ENCODE measurements around the gene POLG. TPM values are rescaled to one million over a fixed set of nuclear protein-coding genes. Genes with fewer than 3 reads are reported as not detected.

Gene POLG
- total and polyA plus RNA-seq, 2 of the 13 experiments (the other 11 are each of a cell fraction or from before 2014, with no cell fraction given): 26.6 to 35.5 TPM

DNA sequence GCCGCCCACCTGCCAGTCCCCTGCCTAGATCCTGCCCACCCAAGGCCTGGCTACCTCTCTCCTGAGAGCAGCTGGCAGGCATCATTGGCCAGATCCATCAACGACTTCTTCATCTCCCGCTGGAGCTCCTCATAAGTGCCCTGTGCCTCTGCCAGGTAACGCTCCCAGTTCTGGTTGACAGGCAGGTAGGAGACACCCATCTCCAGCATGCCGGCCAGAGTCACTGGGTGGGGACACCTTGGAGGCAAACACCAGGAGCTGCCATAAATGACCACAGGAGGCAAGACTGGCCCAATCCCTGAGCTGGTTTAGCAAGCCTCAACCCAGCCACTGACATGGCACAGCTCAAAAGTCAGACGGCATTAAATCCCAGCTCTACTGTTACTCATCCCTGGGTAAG is 7.5 kb downstream of the POLG start:
- Histone ChIP-seq H2AFZ (ENCODE audit: low read length) (no peak overlapping the region), H3K79me2 (ENCODE audit: insufficient read depth, low read length) (peaks cover 10% of the 10 kb centered on the region), H4K20me1 (ENCODE audit: insufficient read depth, low read length) (peaks cover 7% of the 10 kb centered on the region; the same call in 1 of the 2 replicates), H3K36me3 (replicated peaks in 1 of 2; ENCODE audit: control insufficient read depth in 1 of 2, insufficient read depth in 2 of 2, low read length in 2 of 2) (peaks cover 60 to 98% of the 10 kb centered on the region in 2 experiments), H3K9me3 (ENCODE audit: low read length) (no peaks in the 10 kb centered on the region), H3K27ac (ENCODE audit: extremely low read length, insufficient read depth, low read length) (no peak overlapping the region), H3K4me3 (replicated peaks in 1 of 3; ENCODE audit: insufficient read depth in 1 of 3, low read depth in 2 of 3, low read length in 3 of 3) (no peak overlapping the region), H3K27me3 (ENCODE audit: control insufficient read depth in 1 of 2, insufficient read depth in 2 of 2, low read length in 2 of 2) (no peaks in the 10 kb centered on the region; a peak in 1 of 5 replicates), H3K4me2 (ENCODE audit: low read depth, low read length) (no peak overlapping the region), H3K4me1 (ENCODE audit: insufficient read depth, low read length) (peaks cover 23% of the 10 kb centered on the region), H3K9ac (ENCODE audit: insufficient read depth, low read depth, low read length) (no peak overlapping the region)
- POLR2A ChIA-PET: no interaction called here
- in situ Hi-C loops (cut with HindIII; ENCODE audit: extremely low pct_ligation_motif_present, low pct_unique_long_range_greater_than_20kb) (no loop called here), intact Hi-C loops (cut with micrococcal nuclease; ENCODE audit: unreplicated experiment) (no loop called here)
- 97% methylated on average over 4 of the region's 6 CpGs for WGBS (ENCODE audit: low lambda C conversion rate)
- no TSS peak for BruUV-seq (replicated peaks)
- TF ChIP-seq STAG1 (CRISPR knock-in tag; IDR thresholded peaks at IDR 0.05): no peak
- TF ChIP-seq ZNF3 (CRISPR knock-in tag; IDR thresholded peaks at IDR 0.05): no peak
- TF ChIP-seq, protein P1, sequence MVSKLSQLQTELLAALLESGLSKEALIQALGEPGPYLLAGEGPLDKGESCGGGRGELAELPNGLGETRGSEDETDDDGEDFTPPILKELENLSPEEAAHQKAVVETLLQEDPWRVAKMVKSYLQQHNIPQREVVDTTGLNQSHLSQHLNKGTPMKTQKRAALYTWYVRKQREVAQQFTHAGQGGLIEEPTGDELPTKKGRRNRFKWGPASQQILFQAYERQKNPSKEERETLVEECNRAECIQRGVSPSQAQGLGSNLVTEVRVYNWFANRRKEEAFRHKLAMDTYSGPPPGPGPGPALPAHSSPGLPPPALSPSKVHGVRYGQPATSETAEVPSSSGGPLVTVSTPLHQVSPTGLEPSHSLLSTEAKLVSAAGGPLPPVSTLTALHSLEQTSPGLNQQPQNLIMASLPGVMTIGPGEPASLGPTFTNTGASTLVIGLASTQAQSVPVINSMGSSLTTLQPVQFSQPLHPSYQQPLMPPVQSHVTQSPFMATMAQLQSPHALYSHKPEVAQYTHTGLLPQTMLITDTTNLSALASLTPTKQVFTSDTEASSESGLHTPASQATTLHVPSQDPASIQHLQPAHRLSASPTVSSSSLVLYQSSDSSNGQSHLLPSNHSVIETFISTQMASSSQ (IDR thresholded peaks at IDR 0.05; ENCODE audit: low read depth): no peak
- TF ChIP-seq, protein P1 (CRISPR knock-in tag; IDR thresholded peaks at IDR 0.05; ENCODE audit: borderline replicate concordance): no peak
- DNase-seq (ENCODE audit: low spot score) (no peak), ATAC-seq (no peak), FAIRE-seq (no peak)
- CTCF ChIA-PET (ENCODE audit: low intra/inter-chr PET ratio, low total read pairs): no interaction called here

DNA sequence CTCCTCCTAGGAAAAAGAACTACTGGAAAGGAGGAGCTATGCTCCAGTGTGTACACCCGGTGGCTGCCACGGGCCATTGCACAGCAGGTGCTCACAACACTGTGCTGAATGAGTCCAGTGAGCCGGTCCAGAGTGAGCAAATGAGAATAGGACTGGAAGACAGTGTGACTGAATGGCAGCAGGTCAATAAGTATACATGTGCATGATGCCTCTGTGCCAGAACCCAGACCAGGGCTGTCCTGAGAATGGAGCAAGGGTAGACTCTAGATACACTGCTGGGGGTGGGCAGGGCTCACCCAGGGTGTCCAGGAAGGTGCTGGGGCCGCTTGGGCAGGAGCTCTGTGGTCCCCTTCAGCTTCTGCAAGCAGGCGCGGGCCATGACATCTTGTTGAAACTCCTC is 8.3 kb downstream of the POLG start:
- FAIRE-seq: no peak
- intact Hi-C loops (cut with micrococcal nuclease; ENCODE audit: unreplicated experiment) (no loop called here), in situ Hi-C loops (cut with HindIII; ENCODE audit: extremely low pct_ligation_motif_present, low pct_unique_long_range_greater_than_20kb) (no loop called here)
- H2AFZ ChIP-seq (ENCODE audit: low read length): no peak overlapping the region
- H3K4me1 ChIP-seq (ENCODE audit: insufficient read depth, low read length): peaks cover 23% of the 10 kb centered on the region
- no peak for DNase-seq (ENCODE audit: low spot score)
- H3K27me3 ChIP-seq (ENCODE audit: control insufficient read depth in 1 of 2, insufficient read depth in 2 of 2, low read length in 2 of 2): no peaks in the 10 kb centered on the region; a peak in 1 of 5 replicates
- H3K9me3 ChIP-seq (ENCODE audit: low read length): no peaks in the 10 kb centered on the region
- H3K36me3 ChIP-seq (replicated peaks in 1 of 2; ENCODE audit: control insufficient read depth in 1 of 2, insufficient read depth in 2 of 2, low read length in 2 of 2): peaks cover 56 to 95% of the 10 kb centered on the region in 2 experiments
- no peak overlapping the region for H3K9ac ChIP-seq (ENCODE audit: insufficient read depth, low read depth, low read length)
- peaks cover 2% of the 10 kb centered on the region for H3K79me2 ChIP-seq (ENCODE audit: insufficient read depth, low read length)
- CTCF ChIA-PET (ENCODE audit: low intra/inter-chr PET ratio, low total read pairs): no interaction called here
- 83% methylated on average over 4 of the region's 6 CpGs for WGBS (ENCODE audit: low lambda C conversion rate)
- no peak overlapping the region for H3K4me2 ChIP-seq (ENCODE audit: low read depth, low read length)
- ATAC-seq: peak; percentile 25
- no TSS peak for BruUV-seq (replicated peaks)
- no peak overlapping the region for H3K4me3 ChIP-seq (replicated peaks in 1 of 3; ENCODE audit: insufficient read depth in 1 of 3, low read depth in 2 of 3, low read length in 3 of 3)
- H3K27ac ChIP-seq (ENCODE audit: extremely low read length, insufficient read depth, low read length): no peak overlapping the region
- peaks cover 4% of the 10 kb centered on the region; the same call in 1 of the 2 replicates for H4K20me1 ChIP-seq (ENCODE audit: insufficient read depth, low read length)
- POLR2A ChIA-PET: interaction anchor here (1.0 kb wide), 1 partner anchor 9 kb away, joined by 4 read pairs; the partner anchor contains the start of gene POLG
- no peak for TF ChIP-seq MTA3 (CRISPR knock-in tag; IDR thresholded peaks at IDR 0.05)
- TF ChIP-seq ZSCAN12 (CRISPR knock-in tag; IDR thresholded peaks at IDR 0.05): no peak
- TF ChIP-seq, protein P2, sequence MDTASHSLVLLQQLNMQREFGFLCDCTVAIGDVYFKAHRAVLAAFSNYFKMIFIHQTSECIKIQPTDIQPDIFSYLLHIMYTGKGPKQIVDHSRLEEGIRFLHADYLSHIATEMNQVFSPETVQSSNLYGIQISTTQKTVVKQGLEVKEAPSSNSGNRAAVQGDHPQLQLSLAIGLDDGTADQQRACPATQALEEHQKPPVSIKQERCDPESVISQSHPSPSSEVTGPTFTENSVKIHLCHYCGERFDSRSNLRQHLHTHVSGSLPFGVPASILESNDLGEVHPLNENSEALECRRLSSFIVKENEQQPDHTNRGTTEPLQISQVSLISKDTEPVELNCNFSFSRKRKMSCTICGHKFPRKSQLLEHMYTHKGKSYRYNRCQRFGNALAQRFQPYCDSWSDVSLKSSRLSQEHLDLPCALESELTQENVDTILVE (CRISPR knock-in tag; IDR thresholded peaks at IDR 0.05): no peak
- TF ChIP-seq ZNF558 (CRISPR knock-in tag; IDR thresholded peaks at IDR 0.05; ENCODE audit: borderline replicate concordance): no peak
- TF ChIP-seq IKZF1 (IDR thresholded peaks at IDR 0.05): no peak
- TF ChIP-seq TCF12 (IDR thresholded peaks at IDR 0.05): no peak
- no peak for TF ChIP-seq TCF12 (CRISPR knock-in tag; IDR thresholded peaks at IDR 0.05)
- TF ChIP-seq ZNF572 (CRISPR knock-in tag; IDR thresholded peaks at IDR 0.05): no peak
- no peak for TF ChIP-seq TRIM24 (CRISPR knock-in tag; IDR thresholded peaks at IDR 0.05)
- TF ChIP-seq ZKSCAN1 (IDR thresholded peaks at IDR 0.05; ENCODE audit: low read length): no peak
- TF ChIP-seq ZNF138 (CRISPR knock-in tag; IDR thresholded peaks at IDR 0.05; ENCODE audit: low read depth): no peak

Data from HepG2 (cell line).